MCF 10A (cell line): Measurements from ENCODE around the gene ZNF592. TPM values are rescaled to one million over a fixed set of nuclear protein-coding genes. Genes with fewer than 3 reads are reported as not detected.

Experiments
- BruUV-seq: library from RNA; stranded (reverse); fragments of 400-500 nt; replicated peaks from 2 replicates; lab custom pipeline; 2021; lab: Mats Ljungman, UMichigan
- CTCF ChIA-PET: fragments of 300-600 bp; sonication (Branson Sonifier 250); formaldehyde crosslinking; extraction: SDS; loops from one replicate; lab custom pipeline; 2021; ENCODE audit warnings: antibody characterized with exemption, inconsistent platforms; lab: Yijun Ruan, JAX
- POLR2A ChIA-PET: fragments of 300-600, 350-650 bp; sonication (Branson Sonifier 250); formaldehyde crosslinking; extraction: SDS; loops from one replicate; lab custom pipeline; 2020; ENCODE audit warnings: antibody characterized with exemption, inconsistent platforms; lab: Yijun Ruan, JAX
- DNase-seq: peaks from one replicate; pipeline ENCODE4 v3.0.0-alpha.2; 2018; ENCODE audit not compliant: unreplicated experiment
- H3K27ac Mint-ChIP-seq: one replicate; pipeline ENCODE4 v1.8.0; 2022; ENCODE audit warnings: mild to moderate bottlenecking, low read depth, mixed read lengths; ENCODE audit not compliant: unreplicated experiment
- H3K27me3 Mint-ChIP-seq: one replicate; pipeline ENCODE4 v1.8.0; 2022; ENCODE audit warnings: mixed read lengths; ENCODE audit not compliant: insufficient read depth, unreplicated experiment
- H3K36me3 Mint-ChIP-seq: one replicate; pipeline ENCODE4 v1.8.0; 2022; ENCODE audit warnings: mild to moderate bottlenecking, moderate library complexity, mixed read lengths; ENCODE audit not compliant: insufficient read depth, unreplicated experiment
- H3K4me1 Mint-ChIP-seq: one replicate; pipeline ENCODE4 v1.8.0; 2022; ENCODE audit warnings: mixed read lengths; ENCODE audit not compliant: insufficient read depth, unreplicated experiment
- H3K4me3 Mint-ChIP-seq: one replicate; pipeline ENCODE4 v1.8.0; 2022; ENCODE audit warnings: mild to moderate bottlenecking, moderate library complexity, mixed read lengths; ENCODE audit not compliant: unreplicated experiment
- H3K9me3 Mint-ChIP-seq: one replicate; pipeline ENCODE4 v1.8.0; 2022; ENCODE audit warnings: mixed read lengths; ENCODE audit not compliant: unreplicated experiment
- CTCF ChIP-seq: fragments of 200-600 bp; IDR thresholded peaks from one replicate; pipeline ENCODE4 v1.8.0; 2022; ENCODE audit warnings: antibody characterized with exemption, mild to moderate bottlenecking; ENCODE audit not compliant: unreplicated experiment
- intact Hi-C: fragments of 100-400 bp; cut with micrococcal nuclease; formaldehyde crosslinking; loops from 2 replicates; pipeline ENCODE4 v1.14.1; 2022
- total RNA-seq: library from RNA; stranded (reverse); gene quantifications from 2 replicates; pipeline ENCODE4 v1.2.3, GENCODE V29; 2022

ZNF592 gene
- total RNA-seq, 1 experiment from 2014 or later: 27.5 TPM

GRCh38 chr15:84794162-84794547 is 45.8 kb downstream of the ZNF592 start:
- ChIA-PET POLR2A (no interaction called here), CTCF (interaction anchor here (0.7 kb wide), 1 partner anchor 134 kb away, joined by 3 read pairs; no protein-coding TSS in a partner anchor)
- Mint-ChIP-seq H3K27me3 (no peaks in the 10 kb centered on the region), H3K36me3 (peaks cover 55% of the 10 kb centered on the region), H3K4me1 (no peaks in the 10 kb centered on the region), H3K27ac (no peak overlapping the region), H3K4me3 (no peak overlapping the region), H3K9me3 (no peaks in the 10 kb centered on the region)
- TF ChIP-seq CTCF: no peak
- BruUV-seq: no TSS peak
- no peak for DNase-seq
- intact Hi-C loops: no loop called here

GRCh38 chr15:84795186-84795585 is 46.8 kb downstream of the ZNF592 start:
- ChIA-PET CTCF (no interaction called here), POLR2A (no interaction called here)
- H3K27ac Mint-ChIP-seq: no peak overlapping the region
- H3K27me3 Mint-ChIP-seq: no peaks in the 10 kb centered on the region
- DNase-seq: no peak
- TF ChIP-seq CTCF: no peak
- no TSS peak for BruUV-seq
- no peaks in the 10 kb centered on the region for H3K4me1 Mint-ChIP-seq
- H3K36me3 Mint-ChIP-seq: peaks cover 64% of the 10 kb centered on the region
- H3K9me3 Mint-ChIP-seq: no peaks in the 10 kb centered on the region
- no peak overlapping the region for H3K4me3 Mint-ChIP-seq
- intact Hi-C loops: no loop called here

GRCh38 chr15:84797212-84797611 is 48.8 kb downstream of the ZNF592 start:
- CTCF ChIA-PET: no interaction called here
- Mint-ChIP-seq H3K4me1 (no peaks in the 10 kb centered on the region), H3K4me3 (no peak overlapping the region), H3K27me3 (no peaks in the 10 kb centered on the region), H3K36me3 (peaks cover 63% of the 10 kb centered on the region), H3K27ac (no peak overlapping the region), H3K9me3 (no peaks in the 10 kb centered on the region)
- BruUV-seq: no TSS peak
- TF ChIP-seq CTCF: no peak
- intact Hi-C loops: no loop called here
- DNase-seq: no peak
- POLR2A ChIA-PET: no interaction called here

- Mint-ChIP-seq H3K9me3 (no peaks in the 10 kb centered on the region), H3K4me1 (no peaks in the 10 kb centered on the region), H3K27me3 (no peaks in the 10 kb centered on the region), H3K36me3 (peaks cover 62% of the 10 kb centered on the region), H3K4me3 (no peak overlapping the region), H3K27ac (no peak overlapping the region)
- TF ChIP-seq CTCF: no peak
- intact Hi-C loops: no loop called here
- ChIA-PET CTCF (no interaction called here), POLR2A (no interaction called here)
- no TSS peak for BruUV-seq
- DNase-seq: no peak
Measured at GRCh38 chr15:84797801-84798200, 49.4 kb downstream of the ZNF592 start.
